DOHH2 (cell line): ENCODE results near the gene AMIGO3.
"Not testable (repeated sequence)": the region's sequence is repeated elsewhere in the genome, so short reads cannot be mapped to it uniquely, and the experiment has no call there.

Source experiments
- H3F3A ChIP-seq: fragments of 200-600 bp; sonication (generic), shearing (Covaris generic); 2 replicates; pipeline ENCODE4 v1.6.0; 2016; ENCODE audit warnings: antibody characterized with exemption, mild to moderate bottlenecking; ENCODE audit not compliant: control insufficient read depth, insufficient read depth
- H3K27ac ChIP-seq: fragments of 200-600 bp; sonication (generic); 2 replicates; pipeline ENCODE4 v1.5.1; 2014; ENCODE audit warnings: low read depth, mild to moderate bottlenecking, low read length, moderate library complexity
- H3K27me3 ChIP-seq: fragments of 200-600 bp; sonication (generic); 2 replicates; pipeline ENCODE4 v1.6.1; 2014; ENCODE audit warnings: mild to moderate bottlenecking, low read length, mixed read lengths; ENCODE audit not compliant: control insufficient read depth
- H3K36me3 ChIP-seq: fragments of 200-600 bp; sonication (generic); 2 replicates; pipeline ENCODE4 v1.6.1; 2014; ENCODE audit warnings: mild to moderate bottlenecking, low read length, moderate library complexity, mixed read lengths; ENCODE audit not compliant: control insufficient read depth
- H3K4me1 ChIP-seq: fragments of 200-600 bp; sonication (generic); 2 replicates; pipeline ENCODE4 v1.6.1; 2014; ENCODE audit warnings: mild to moderate bottlenecking, low read length, mixed read lengths; ENCODE audit not compliant: control insufficient read depth
- H3K4me2 ChIP-seq: fragments of 200-600 bp; sonication (generic); 2 replicates; pipeline ENCODE4 v1.6.0; 2014; ENCODE audit warnings: mild to moderate bottlenecking, low read length, moderate library complexity
- H3K4me3 ChIP-seq: fragments of 200-600 bp; sonication (generic); 2 replicates; pipeline ENCODE4 v1.5.1; 2014; ENCODE audit warnings: mild to moderate bottlenecking, low read length, mixed read lengths
- H3K79me2 ChIP-seq: fragments of 200-600 bp; sonication (generic); 2 replicates; pipeline ENCODE4 v1.6.1; 2014; ENCODE audit warnings: mild to moderate bottlenecking, low read length, mixed read lengths; ENCODE audit not compliant: control insufficient read depth
- H3K9me2 ChIP-seq: fragments of 200-600 bp; sonication (generic); replicated peaks from 2 replicates; pipeline ENCODE4 v1.6.1; 2014; ENCODE audit warnings: mild to moderate bottlenecking, low read length, mixed read lengths; ENCODE audit not compliant: control insufficient read depth
- H3K9me3 ChIP-seq: fragments of 200-600 bp; sonication (generic); 2 replicates; pipeline ENCODE4 v1.6.1; 2014; ENCODE audit warnings: antibody characterized with exemption, low read length, mixed read lengths; ENCODE audit not compliant: control insufficient read depth, insufficient read depth
- H4K20me1 ChIP-seq: fragments of 200-600 bp; sonication (generic); 2 replicates; pipeline ENCODE4 v1.6.0; 2014; ENCODE audit warnings: low read depth, mild to moderate bottlenecking, antibody characterized with exemption, low read length, moderate library complexity; ENCODE audit not compliant: control insufficient read depth, insufficient read depth
- EZH2phosphoT487 ChIP-seq: fragments of 200-600 bp; sonication (generic); IDR thresholded peaks from 2 replicates; pipeline ENCODE4 v1.6.1; 2017; ENCODE audit warnings: borderline replicate concordance, mild to moderate bottlenecking, antibody characterized with exemption, low read length, moderate library complexity, mixed read lengths
- TF ChIP-seq, protein P1 (sequence below): fragments of 200-600 bp; sonication (generic); IDR thresholded peaks from one replicate; pipeline ENCODE4 v1.5.1; 2014; ENCODE audit warnings: antibody characterized with exemption, mild to moderate bottlenecking, low read depth, low read length; ENCODE audit not compliant: poor library complexity, severe bottlenecking

Gene AMIGO3

DNA sequence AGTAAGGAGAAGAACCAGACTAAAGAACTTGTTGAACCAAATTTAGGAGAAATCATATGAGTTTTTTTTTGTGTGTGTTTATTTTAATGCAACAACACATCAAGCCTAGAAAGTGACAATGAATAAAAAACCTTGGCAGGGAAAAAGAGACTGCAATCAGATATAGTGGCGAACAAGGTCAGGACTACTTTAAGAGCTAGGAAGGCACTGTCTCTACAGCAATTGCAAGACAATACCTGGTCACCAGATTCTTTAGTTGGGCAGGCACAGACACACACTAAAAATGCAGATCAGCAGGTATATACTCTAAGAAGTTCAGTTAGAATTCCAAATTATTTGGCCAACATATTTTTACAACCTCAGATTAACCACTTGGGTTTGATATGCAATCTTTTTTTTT, 35.1 kb upstream of the AMIGO3 start:
- TF ChIP-seq, protein P1, sequence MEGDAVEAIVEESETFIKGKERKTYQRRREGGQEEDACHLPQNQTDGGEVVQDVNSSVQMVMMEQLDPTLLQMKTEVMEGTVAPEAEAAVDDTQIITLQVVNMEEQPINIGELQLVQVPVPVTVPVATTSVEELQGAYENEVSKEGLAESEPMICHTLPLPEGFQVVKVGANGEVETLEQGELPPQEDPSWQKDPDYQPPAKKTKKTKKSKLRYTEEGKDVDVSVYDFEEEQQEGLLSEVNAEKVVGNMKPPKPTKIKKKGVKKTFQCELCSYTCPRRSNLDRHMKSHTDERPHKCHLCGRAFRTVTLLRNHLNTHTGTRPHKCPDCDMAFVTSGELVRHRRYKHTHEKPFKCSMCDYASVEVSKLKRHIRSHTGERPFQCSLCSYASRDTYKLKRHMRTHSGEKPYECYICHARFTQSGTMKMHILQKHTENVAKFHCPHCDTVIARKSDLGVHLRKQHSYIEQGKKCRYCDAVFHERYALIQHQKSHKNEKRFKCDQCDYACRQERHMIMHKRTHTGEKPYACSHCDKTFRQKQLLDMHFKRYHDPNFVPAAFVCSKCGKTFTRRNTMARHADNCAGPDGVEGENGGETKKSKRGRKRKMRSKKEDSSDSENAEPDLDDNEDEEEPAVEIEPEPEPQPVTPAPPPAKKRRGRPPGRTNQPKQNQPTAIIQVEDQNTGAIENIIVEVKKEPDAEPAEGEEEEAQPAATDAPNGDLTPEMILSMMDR, result no peak
- no peak for TF ChIP-seq EZH2phosphoT487
- H3K79me2 ChIP-seq, result peaks cover 87% of the 10 kb centered on the region
- H4K20me1 ChIP-seq, result no peaks in the 10 kb centered on the region

DNA sequence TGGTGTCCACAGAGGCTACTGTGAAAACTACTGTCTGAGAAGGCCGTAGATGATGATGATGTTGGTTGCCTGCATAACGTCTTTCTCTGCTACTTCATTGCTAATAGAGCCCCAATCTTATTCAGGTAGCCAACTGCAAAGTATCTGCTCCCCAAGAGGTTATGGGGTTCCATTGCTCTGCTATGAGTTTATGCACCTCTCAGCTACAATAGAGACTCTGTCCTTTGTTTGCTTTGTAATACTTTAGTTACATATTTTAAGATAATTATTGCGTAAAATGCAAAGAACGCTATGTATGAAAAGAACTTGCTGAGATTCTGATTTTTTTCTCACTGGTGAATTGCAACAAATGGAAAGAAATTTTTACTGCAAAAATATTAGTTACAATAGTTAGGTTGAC, 32.0 kb upstream of the AMIGO3 start:
- H3K4me3 ChIP-seq, result no peak overlapping the region
- no peak overlapping the region for H3K4me2 ChIP-seq
- no peaks in the 10 kb centered on the region for H3K4me1 ChIP-seq
- H3F3A ChIP-seq, result peaks cover 10% of the 10 kb centered on the region
- TF ChIP-seq, protein P1, result no peak
- no peak for TF ChIP-seq EZH2phosphoT487
- peaks cover 71% of the 10 kb centered on the region for H3K79me2 ChIP-seq
- H3K36me3 ChIP-seq, result peaks cover 22% of the 10 kb centered on the region
- no peaks in the 10 kb centered on the region for H3K27me3 ChIP-seq
- no peak overlapping the region for H3K27ac ChIP-seq
- H4K20me1 ChIP-seq, result 0 out of 2 replicates have a peak, but pooled peaks cover 2% of the 10 kb centered on the region
- H3K9me3 ChIP-seq, result no peaks in the 10 kb centered on the region
- no peaks in the 10 kb centered on the region for H3K9me2 ChIP-seq

More for the DNA sequence above, 35.1 kb upstream of the AMIGO3 start:
- peaks cover 3% of the 10 kb centered on the region for H3K36me3 ChIP-seq
- no peaks in the 10 kb centered on the region for H3K4me1 ChIP-seq
- no peak overlapping the region for H3K27ac ChIP-seq
- no peaks in the 10 kb centered on the region for H3K9me3 ChIP-seq
- no peak overlapping the region for H3K4me3 ChIP-seq
- H3K9me2 ChIP-seq, result no peaks in the 10 kb centered on the region
- H3K4me2 ChIP-seq, result no peak overlapping the region
- H3K27me3 ChIP-seq, result no peaks in the 10 kb centered on the region
- H3F3A ChIP-seq, result peaks cover 1% of the 10 kb centered on the region; the same call in 1 of the 2 replicates

DNA sequence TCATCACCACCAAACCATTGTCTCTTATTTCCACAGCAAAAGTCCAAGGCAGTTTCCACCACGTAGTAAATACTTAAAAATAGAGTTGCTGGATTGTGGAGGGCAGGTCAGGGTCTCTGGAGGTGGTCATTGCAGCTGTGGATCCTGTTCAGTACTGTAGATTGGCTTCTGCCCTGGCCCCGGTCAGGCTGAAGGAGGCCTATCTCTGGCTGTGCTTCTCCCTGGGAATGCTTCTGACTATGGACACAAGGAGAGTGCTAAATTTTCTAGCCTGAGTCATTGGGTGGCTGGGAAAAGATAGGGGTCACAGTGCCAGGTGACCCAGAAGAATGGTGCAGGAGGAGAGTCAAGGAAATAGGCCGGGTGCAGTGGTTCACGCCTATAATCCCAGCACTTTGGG, 30.6 kb upstream of the AMIGO3 start:
- H3K9me2 ChIP-seq, result no peaks in the 10 kb centered on the region
- peaks cover 29% of the 10 kb centered on the region for H3K36me3 ChIP-seq
- no peak overlapping the region for H3K4me3 ChIP-seq
- TF ChIP-seq EZH2phosphoT487, result no peak
- TF ChIP-seq, protein P1, result no peak
- H4K20me1 ChIP-seq, result 0 out of 2 replicates have a peak, but pooled peaks cover 2% of the 10 kb centered on the region
- no peak overlapping the region for H3K4me2 ChIP-seq
- H3K79me2 ChIP-seq, result peaks cover 68% of the 10 kb centered on the region
- H3K27me3 ChIP-seq, result no peaks in the 10 kb centered on the region
- no peaks in the 10 kb centered on the region for H3K9me3 ChIP-seq
- peaks cover 10% of the 10 kb centered on the region for H3F3A ChIP-seq
- H3K4me1 ChIP-seq, result no peaks in the 10 kb centered on the region
- no peak overlapping the region for H3K27ac ChIP-seq

DNA sequence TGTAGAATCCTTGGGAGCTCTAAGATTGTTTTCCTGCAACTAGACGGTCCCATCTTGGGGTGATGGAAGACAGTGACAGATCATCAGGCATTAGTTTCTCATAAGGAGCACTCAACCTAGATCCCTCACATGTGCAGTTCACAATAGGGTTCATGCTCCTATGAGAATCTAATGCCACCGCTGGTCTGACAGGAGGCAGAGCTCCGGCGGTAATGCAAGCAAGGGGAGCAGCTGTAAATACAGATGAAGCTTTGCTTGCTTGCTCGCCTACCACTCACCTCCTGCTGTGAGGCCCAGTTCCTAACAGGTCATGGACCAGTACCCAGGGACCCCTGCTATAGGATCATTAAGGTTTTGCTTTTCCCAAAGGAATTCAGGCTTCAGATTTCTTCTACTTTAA, 29.4 kb upstream of the AMIGO3 start:
- not testable (repeated sequence) for H3K4me1 ChIP-seq, H3K9me2 ChIP-seq, H3K4me2 ChIP-seq, H3K9me3 ChIP-seq, H3K27ac ChIP-seq, H3K4me3 ChIP-seq, H4K20me1 ChIP-seq, H3F3A ChIP-seq, H3K27me3 ChIP-seq
- peaks cover 61% of the 10 kb centered on the region for H3K79me2 ChIP-seq
- peaks cover 35% of the 10 kb centered on the region for H3K36me3 ChIP-seq
